ENCODE measurements around the gene GATA1. TPM values are rescaled to one million over a fixed set of nuclear protein-coding genes. Genes with fewer than 3 reads are reported as not detected.

Gene GATA1
- total and polyA plus RNA-seq, 2 donors: 0.34 TPM; not detected in 1

DNA sequence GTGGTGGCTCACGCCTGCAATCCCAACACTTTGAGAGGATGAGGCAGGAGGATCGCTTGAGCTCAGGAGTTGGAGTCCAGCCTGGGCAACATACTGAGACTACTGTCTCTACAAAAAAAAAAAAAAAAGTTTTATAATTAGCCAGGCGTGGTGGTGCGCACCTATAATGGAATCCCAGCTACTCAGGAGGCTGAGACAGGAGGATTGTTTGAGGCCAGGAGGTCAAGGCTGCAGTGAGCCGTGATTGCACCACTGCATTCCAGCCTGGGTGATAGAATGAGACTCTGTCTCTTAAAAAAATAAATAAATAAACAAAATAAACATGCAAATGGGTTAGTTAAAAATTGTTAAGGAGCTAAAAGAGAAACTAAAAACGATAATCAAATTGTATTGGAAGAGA, 17.2 kb upstream of the GATA1 start:
- DNase-seq (ENCODE audit: extremely low spot score): no peak
- Histone ChIP-seq H3K4me1 (ENCODE audit: insufficient read depth) (no peaks in the 10 kb centered on the region), H3K27ac (ENCODE audit: low read depth) (no peak overlapping the region), H3K4me3 (ENCODE audit: low read depth, low read length) (no peak overlapping the region), H3K36me3 (ENCODE audit: insufficient read depth) (no peaks in the 10 kb centered on the region)
- 81% methylated on average over 6 of the region's 6 CpGs for WGBS

DNA sequence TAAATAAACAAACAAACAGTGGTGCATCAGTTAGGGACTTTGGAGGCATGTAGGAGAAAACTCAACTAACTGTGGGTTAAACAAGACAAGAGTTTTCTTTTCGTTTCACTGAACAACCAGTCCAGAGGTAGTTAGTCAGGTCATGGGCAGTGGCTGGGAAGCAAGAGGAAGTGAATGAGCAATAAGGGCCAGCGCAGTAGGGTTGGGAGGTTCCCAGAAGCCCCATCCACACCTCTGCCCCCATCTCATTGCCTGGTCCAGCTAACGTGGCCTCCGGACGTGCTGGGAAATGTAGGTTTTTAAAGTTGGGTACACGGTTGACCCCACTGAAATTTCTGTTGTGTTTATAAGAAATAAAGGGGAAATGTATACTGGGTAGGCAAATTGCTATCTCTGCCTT, 16.1 kb upstream of the GATA1 start:
- no peak for DNase-seq (ENCODE audit: extremely low spot score)

DNA sequence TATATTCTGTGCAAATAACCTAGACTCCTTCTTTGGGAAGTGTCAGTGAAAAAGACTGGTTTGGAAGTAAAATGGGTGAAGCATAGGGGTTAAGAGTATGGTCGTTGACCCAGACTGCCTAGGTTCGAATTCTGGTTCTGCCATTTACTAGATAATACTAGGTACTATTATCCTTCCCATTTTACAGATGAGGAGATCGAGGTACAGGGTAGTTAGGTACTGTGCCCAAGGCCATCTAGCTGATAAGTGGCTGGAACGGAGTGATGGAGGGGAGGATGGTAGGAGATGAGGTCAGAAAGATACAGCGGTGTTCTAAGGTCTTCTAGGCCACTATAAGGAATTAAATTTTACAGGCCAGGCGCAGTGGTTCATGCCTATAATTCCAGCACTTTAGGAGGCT, 13.8 kb upstream of the GATA1 start:
- WGBS: 88% methylated on average over 6 of the region's 6 CpGs

More for the DNA sequence above, 16.1 kb upstream of the GATA1 start:
- H3K4me1 ChIP-seq (ENCODE audit: insufficient read depth): no peaks in the 10 kb centered on the region
- 60% methylated on average over 6 of the region's 6 CpGs for WGBS
- no peak overlapping the region for H3K4me3 ChIP-seq (ENCODE audit: low read depth, low read length)
- no peak overlapping the region for H3K27ac ChIP-seq (ENCODE audit: low read depth)
- no peaks in the 10 kb centered on the region for H3K36me3 ChIP-seq (ENCODE audit: insufficient read depth)

DNA sequence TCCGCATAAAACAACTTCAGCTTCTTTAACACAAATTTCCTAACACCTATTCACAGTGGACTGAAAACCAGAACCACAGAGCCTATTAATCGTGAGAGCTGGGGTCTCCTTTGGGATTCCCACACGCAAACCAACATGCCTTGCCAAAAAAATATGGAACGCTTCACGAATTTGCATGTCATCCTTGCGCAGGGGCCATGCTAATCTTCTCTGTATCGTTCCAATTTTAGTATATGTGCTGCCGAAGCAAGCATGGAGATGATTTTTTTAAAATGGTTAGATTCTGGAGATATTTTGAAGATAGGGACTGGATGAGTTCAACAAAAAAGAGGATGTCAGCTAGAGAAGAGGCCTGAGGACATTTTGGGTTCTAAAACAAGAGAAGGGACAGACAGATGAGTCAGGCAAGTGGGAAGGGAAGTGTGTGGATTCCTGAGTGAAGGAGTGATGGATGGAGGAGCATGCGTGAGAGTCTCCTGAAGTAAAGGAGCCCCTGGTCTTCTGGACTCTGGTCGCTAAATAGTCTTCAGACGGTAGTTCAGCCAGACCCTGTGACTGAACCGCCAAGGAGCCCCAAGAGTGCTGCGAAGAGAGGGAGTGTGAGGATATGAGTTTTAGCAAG, 9.5 kb upstream of the GATA1 start:
- no peak overlapping the region for H3K27ac ChIP-seq (ENCODE audit: low read depth)
- H3K4me3 ChIP-seq (ENCODE audit: low read depth, low read length): no peak overlapping the region
- no peaks in the 10 kb centered on the region for H3K36me3 ChIP-seq (ENCODE audit: insufficient read depth)
- 78% methylated on average over 13 of the region's 13 CpGs for WGBS
- no peaks in the 10 kb centered on the region for H3K4me1 ChIP-seq (ENCODE audit: insufficient read depth)
- no peak for DNase-seq (ENCODE audit: extremely low spot score)

More for the DNA sequence above, 13.8 kb upstream of the GATA1 start:
- DNase-seq (ENCODE audit: extremely low spot score): no peak
- H3K4me3 ChIP-seq (ENCODE audit: low read depth, low read length): no peak overlapping the region
- no peak overlapping the region for H3K27ac ChIP-seq (ENCODE audit: low read depth)
- no peaks in the 10 kb centered on the region for H3K4me1 ChIP-seq (ENCODE audit: insufficient read depth)
- no peaks in the 10 kb centered on the region for H3K36me3 ChIP-seq (ENCODE audit: insufficient read depth)

DNA sequence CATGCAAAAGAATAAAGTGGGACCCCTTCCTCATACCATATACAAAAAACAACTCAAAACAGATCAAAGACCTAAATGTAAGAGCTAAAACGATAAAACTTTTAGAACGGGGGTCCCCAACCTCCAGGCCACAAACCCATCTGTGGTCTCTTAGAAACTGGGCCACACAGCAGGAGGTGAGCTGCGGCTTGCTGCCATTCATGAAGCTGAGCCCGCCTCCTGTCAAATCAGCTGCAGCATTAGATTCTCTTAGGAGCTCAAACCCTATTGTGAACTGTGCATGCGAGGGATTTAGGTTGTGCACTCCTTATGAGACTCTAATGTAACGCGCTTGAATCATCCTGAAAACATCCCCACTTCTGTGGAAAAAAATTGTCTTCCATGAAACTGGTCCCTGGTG, 7.0 kb upstream of the GATA1 start:
- 83% methylated on average over 7 of the region's 7 CpGs for WGBS
- no peaks in the 10 kb centered on the region for H3K4me1 ChIP-seq (ENCODE audit: insufficient read depth)
- H3K4me3 ChIP-seq (ENCODE audit: low read depth, low read length): no peak overlapping the region
- no peaks in the 10 kb centered on the region for H3K36me3 ChIP-seq (ENCODE audit: insufficient read depth)
- no peak for DNase-seq (ENCODE audit: extremely low spot score)
- no peak overlapping the region for H3K27ac ChIP-seq (ENCODE audit: low read depth)

DNA sequence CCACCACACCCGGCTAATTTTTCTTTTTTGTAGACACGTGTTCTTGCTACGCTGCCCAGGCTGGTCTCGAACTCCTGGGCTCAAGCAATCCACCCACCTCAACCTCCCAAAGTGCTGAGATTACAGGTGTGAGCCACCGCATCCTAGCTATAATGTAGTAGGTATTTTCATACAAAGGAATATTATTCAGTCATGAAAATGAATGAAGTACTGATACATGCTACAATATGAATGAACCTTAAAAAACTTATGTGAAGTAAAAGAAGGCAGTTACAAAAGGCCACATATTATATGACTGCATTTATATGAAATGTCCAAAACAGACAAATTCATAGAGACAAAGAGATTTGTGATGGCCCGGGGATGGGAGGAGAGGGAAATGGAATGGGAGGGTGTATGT, 4.7 kb upstream of the GATA1 start:
- WGBS: 90% methylated on average over 6 of the region's 6 CpGs
- DNase-seq (ENCODE audit: extremely low spot score): no peak
- no peaks in the 10 kb centered on the region for H3K36me3 ChIP-seq (ENCODE audit: insufficient read depth)

DNA sequence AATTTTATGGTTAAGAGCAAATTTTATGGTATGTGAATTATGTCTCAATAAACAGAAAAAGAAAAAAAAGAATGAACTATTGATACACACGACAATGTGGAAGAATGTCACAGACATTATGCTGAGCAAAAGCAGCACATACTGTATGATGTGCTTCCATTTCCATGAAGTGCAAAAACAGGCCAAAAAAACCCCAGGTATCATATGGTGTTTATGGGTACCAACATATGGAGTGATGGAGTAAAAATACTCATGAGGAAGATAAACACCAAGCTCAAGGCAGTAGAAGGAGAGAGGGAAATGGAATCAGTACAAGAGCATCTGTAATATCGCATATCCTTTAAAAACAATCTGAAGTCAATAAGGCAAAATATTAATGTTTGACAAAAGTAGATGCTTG, 4.2 kb upstream of the GATA1 start:
- no peak overlapping the region for H3K27ac ChIP-seq (ENCODE audit: low read depth)
- no peak overlapping the region for H3K4me3 ChIP-seq (ENCODE audit: low read depth, low read length)
- WGBS: 69% methylated on average over 2 of the region's 2 CpGs
- DNase-seq (ENCODE audit: extremely low spot score): no peak
- H3K36me3 ChIP-seq (ENCODE audit: insufficient read depth): no peaks in the 10 kb centered on the region
- H3K4me1 ChIP-seq (ENCODE audit: insufficient read depth): no peaks in the 10 kb centered on the region

More for the DNA sequence above, 4.7 kb upstream of the GATA1 start:
- Histone ChIP-seq H3K27ac (ENCODE audit: low read depth) (no peak overlapping the region), H3K4me3 (ENCODE audit: low read depth, low read length) (no peak overlapping the region), H3K4me1 (ENCODE audit: insufficient read depth) (no peaks in the 10 kb centered on the region)

DNA sequence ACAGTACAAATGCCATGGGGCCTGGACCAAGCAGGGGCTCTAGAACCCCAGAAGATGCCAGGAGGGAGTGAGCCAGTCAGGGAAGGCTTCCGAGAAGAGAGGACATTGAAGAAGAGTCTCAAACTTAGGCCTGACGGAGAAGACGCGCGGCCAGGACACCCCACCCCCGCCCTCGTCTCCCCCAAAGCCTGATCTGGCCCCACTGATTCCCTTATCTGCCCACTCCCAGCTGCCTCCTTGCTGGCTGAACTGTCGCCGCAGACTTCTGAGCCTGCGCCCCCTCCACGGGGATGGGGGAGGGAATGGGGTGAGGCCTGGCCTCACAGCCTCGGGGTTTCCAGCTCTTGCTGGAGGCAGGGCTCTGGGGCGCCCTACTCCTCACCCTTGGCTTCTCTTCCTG, 3.6 kb upstream of the GATA1 start:
- WGBS: 68% methylated on average over 13 of the region's 13 CpGs
- Histone ChIP-seq H3K27ac (ENCODE audit: low read depth) (no peak overlapping the region), H3K4me1 (ENCODE audit: insufficient read depth) (no peaks in the 10 kb centered on the region), H3K4me3 (ENCODE audit: low read depth, low read length) (no peak overlapping the region), H3K36me3 (ENCODE audit: insufficient read depth) (no peaks in the 10 kb centered on the region)
- no peak for DNase-seq (ENCODE audit: extremely low spot score)

DNA sequence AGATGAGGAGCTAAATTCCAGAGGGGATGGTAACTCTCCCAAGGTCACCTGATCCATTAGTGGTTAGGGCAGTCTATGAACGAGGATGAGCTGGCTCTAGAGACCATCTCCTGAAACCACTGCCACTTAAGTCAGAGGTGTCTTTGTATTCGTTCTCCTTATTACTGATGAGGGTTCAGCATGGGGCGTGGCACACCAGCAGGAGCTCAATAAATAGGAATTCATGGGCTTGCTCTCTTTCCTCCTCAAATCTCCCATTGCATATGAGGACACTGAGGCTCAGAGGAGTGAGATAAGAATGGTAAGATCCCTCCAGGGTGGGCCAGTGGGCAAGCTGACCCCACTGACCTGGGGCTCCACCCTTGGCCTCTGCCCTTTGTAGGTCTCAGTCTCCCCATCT, 1.7 kb upstream of the GATA1 start:
- H3K4me1 ChIP-seq (ENCODE audit: insufficient read depth): no peaks in the 10 kb centered on the region
- no peaks in the 10 kb centered on the region for H3K36me3 ChIP-seq (ENCODE audit: insufficient read depth)
- no peak for DNase-seq (ENCODE audit: extremely low spot score)
- WGBS: 50% methylated on average over 3 of the region's 3 CpGs
- no peak overlapping the region for H3K4me3 ChIP-seq (ENCODE audit: low read depth, low read length)
- H3K27ac ChIP-seq (ENCODE audit: low read depth): no peak overlapping the region

DNA sequence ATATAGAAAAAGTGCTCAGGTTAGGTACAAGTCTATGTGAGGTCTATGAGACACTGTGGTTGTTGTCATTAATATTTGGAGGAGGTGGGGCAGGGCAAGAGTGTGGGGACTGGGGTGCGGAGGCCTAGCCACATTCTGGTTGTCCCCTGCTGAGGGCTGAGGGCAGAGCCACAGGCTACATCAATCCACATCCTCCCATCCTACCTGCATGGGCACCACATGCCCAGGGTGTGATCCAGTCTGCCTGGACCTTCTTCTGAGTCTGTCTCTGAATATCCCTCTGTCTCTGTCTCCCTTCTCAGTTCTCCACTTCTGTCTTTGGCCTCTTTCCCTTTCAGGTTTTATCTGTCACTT, 1.2 kb upstream of the GATA1 start:
- 92% methylated on average over 1 of the region's 1 CpG for WGBS
- Histone ChIP-seq H3K27ac (ENCODE audit: low read depth) (no peak overlapping the region), H3K4me3 (ENCODE audit: low read depth, low read length) (no peak overlapping the region), H3K36me3 (ENCODE audit: insufficient read depth) (no peaks in the 10 kb centered on the region), H3K4me1 (ENCODE audit: insufficient read depth) (no peaks in the 10 kb centered on the region)
- DNase-seq (ENCODE audit: extremely low spot score): no peak

DNA sequence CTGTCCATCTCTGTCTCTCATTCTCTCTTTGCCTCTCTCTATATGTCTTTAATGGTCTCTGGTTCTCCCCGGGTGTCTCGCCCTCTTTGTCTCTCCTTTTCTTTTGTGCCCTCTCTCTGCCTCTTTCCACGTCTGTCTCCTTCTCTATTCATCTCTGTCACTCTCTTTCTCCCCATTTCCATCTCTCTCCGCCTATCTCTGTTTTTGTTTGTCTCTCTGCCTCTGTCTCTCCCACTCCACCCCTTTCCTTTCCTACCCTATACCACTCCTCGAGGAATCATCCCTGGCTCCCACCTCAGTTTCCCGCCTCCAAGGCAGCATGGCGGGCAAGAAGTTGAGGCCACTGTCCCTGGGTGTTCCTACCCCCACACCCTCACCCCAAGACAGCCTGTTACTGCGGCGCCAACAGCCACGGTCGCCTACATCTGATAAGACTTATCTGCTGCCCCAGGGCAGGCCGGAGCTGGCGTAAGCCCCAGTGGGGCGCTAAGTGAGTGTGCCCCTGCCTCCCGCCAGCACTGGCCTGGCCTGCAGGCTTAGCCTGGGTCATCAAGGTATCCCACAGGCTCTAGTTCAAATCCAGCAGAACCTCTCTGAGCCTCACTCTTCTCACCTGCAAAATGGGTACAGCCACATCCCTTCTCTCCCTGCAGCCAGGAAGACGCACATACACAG, 713 bp upstream of the GATA1 start:
- DNase-seq (ENCODE audit: extremely low spot score): no peak
- Histone ChIP-seq H3K36me3 (ENCODE audit: insufficient read depth) (no peaks in the 10 kb centered on the region), H3K27ac (ENCODE audit: low read depth) (no peak overlapping the region), H3K4me1 (ENCODE audit: insufficient read depth) (no peaks in the 10 kb centered on the region), H3K4me3 (ENCODE audit: low read depth, low read length) (no peak overlapping the region)
- 71% methylated on average over 16 of the region's 16 CpGs for WGBS

DNA sequence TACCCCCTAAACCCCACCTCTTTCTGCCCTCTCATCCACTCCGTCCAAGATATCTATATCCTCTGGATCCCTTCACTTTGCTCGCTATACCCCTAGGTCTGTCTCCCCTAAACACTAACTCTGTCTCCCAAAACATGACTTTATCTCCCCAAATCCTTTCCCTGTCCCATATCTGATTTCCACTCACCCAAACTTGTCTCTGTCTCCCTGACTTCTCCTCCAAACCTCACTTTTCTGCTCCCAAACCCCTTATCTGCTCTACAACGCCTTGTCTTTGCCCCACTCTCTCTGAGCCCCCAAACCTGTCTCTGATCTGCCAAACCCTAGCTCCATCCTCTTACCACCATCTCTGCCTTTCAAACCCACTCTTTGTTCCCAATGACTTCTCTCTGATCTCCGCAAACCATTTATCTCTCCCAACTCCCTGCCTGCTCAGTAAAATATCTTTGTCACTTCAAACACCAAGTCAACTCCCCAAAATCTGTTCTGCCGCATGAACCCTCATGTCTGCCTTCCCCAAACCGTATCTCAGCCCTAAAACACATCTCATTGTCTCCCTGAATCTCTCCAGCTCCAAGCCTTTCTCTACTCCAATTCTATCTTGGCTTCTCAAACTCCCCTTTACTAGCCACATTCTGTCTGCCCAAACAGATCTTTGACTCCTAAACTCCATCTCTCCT, 575 bp downstream of the GATA1 start:
- DNase-seq (ENCODE audit: extremely low spot score): no peak
- 66% methylated on average over 6 of the region's 6 CpGs for WGBS
- no peak overlapping the region for H3K27ac ChIP-seq (ENCODE audit: low read depth)
- H3K36me3 ChIP-seq (ENCODE audit: insufficient read depth): no peaks in the 10 kb centered on the region
- H3K4me3 ChIP-seq (ENCODE audit: low read depth, low read length): no peak overlapping the region
- no peaks in the 10 kb centered on the region for H3K4me1 ChIP-seq (ENCODE audit: insufficient read depth)

DNA sequence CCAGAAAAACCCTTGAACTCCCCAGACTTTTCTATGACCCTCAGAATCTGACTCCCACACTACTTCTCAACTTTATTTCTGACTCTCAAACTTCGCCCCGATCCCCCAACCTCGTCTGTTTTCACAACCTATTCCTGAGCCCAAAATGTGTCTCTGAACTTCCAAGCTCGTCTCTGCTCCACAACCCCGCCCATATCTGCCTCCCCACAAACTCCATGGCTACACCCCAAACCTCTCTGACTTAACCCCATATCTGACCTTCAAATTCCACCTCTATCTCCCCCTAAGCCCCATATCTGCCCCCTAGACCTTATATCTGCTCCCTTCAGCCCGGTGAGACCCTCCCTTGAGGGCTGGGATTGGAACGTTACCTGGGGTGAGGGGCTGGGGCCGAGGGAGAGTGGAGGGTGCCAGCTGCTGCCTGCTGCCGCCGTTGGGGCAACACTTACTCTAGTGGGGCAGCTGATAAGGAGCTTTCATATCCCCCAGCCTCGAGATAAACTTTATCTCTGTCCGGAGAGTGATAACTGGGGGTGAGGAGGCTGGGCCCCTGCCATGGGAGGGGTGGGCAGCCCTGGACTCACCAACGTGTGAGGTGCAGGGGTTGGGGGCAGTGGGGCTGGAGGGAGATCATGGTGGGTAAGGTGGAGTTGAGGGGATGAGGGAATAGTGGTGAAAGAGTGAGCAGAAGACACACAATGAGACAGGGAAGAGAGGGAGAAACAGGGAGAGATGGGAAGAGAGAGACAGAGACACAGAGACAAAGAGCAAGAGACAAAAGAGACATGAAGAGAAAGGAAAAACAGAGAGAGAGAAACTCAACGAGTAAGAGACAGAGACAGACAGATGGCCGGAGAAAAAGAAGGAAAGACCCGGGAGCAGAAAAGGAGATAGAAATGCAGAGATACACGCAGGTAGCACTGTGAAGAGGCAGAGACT, 1.4 kb downstream of the GATA1 start:
- H3K36me3 ChIP-seq (ENCODE audit: insufficient read depth): no peaks in the 10 kb centered on the region
- H3K4me3 ChIP-seq (ENCODE audit: low read depth, low read length): no peak overlapping the region
- H3K4me1 ChIP-seq (ENCODE audit: insufficient read depth): no peaks in the 10 kb centered on the region
- WGBS: 49% methylated on average over 17 of the region's 17 CpGs
- H3K27ac ChIP-seq (ENCODE audit: low read depth): no peak overlapping the region
- DNase-seq (ENCODE audit: extremely low spot score): no peak
